CD4-positive, alpha-beta T cell treated with Interferon alpha-2 for 1 hour (primary cell): ENCODE measurements around the gene DDX10.

ENCODE experiments used
- DNase-seq, 2 donors: peaks; one replicate each; pipeline ENCODE4 v3.0.0-alpha.2; 2020 to 2022

The DDX10 gene

GRCh38 chr11:108662700-108663099 is 2.2 kb upstream of the DDX10 start:
- DNase-seq, result no peak

- no peak for DNase-seq
Measured at GRCh38 chr11:108663154-108663877, 1.6 kb upstream of the DDX10 start.

- no peak for DNase-seq
Measured at GRCh38 chr11:108666373-108666772, 1.5 kb downstream of the DDX10 start.

- no peak for DNase-seq
Measured at GRCh38 chr11:108669286-108669685, 4.4 kb downstream of the DDX10 start.

- DNase-seq, result no peak
Measured at GRCh38 chr11:108669711-108670110, 4.8 kb downstream of the DDX10 start.

GRCh38 chr11:108670451-108670850 is 5.6 kb downstream of the DDX10 start:
- no peak for DNase-seq

GRCh38 chr11:108672113-108672512 is 7.2 kb downstream of the DDX10 start:
- DNase-seq, result no peak

- DNase-seq, result no peak
Measured at GRCh38 chr11:108672786-108673185, 7.9 kb downstream of the DDX10 start.

- no peak for DNase-seq
Measured at GRCh38 chr11:108679045-108679444, 14.2 kb downstream of the DDX10 start.

- DNase-seq, result no peak
Measured at GRCh38 chr11:108680271-108680670, 15.4 kb downstream of the DDX10 start.

- DNase-seq, result no peak
Measured at GRCh38 chr11:108685419-108686130, 20.7 kb downstream of the DDX10 start.

GRCh38 chr11:108693852-108694251 is 29.0 kb downstream of the DDX10 start:
- no peak for DNase-seq

- no peak for DNase-seq
Measured at GRCh38 chr11:108694846-108695245, 30.0 kb downstream of the DDX10 start.

- DNase-seq, result peak; percentile 36 to 44
Measured at GRCh38 chr11:108697872-108698473, 33.1 kb downstream of the DDX10 start.

- no peak for DNase-seq
Measured at GRCh38 chr11:108698844-108699642, 34.2 kb downstream of the DDX10 start.

GRCh38 chr11:108703916-108704315 is 39.0 kb downstream of the DDX10 start:
- no peak for DNase-seq

GRCh38 chr11:108705061-108705460 is 40.2 kb downstream of the DDX10 start:
- DNase-seq, result no peak

GRCh38 chr11:108708173-108708572 is 43.3 kb downstream of the DDX10 start:
- DNase-seq, result no peak

GRCh38 chr11:108709741-108710140 is 44.9 kb downstream of the DDX10 start:
- no peak for DNase-seq

GRCh38 chr11:108713076-108713790 is 48.4 kb downstream of the DDX10 start:
- DNase-seq, result no peak

GRCh38 chr11:108715239-108715638 is 50.4 kb downstream of the DDX10 start:
- DNase-seq, result no peak

- DNase-seq, result no peak
Measured at GRCh38 chr11:108718466-108718865, 53.6 kb downstream of the DDX10 start.
